ENCODE results near the gene KRTAP10-6.

- TF ChIP-seq FOSL2 (IDR thresholded peaks at IDR 0.05; ENCODE audit: borderline replicate concordance, low read depth) (no peak), CTCF (IDR thresholded peaks at IDR 0.05) (no peak), SIN3A (IDR thresholded peaks at IDR 0.05; ENCODE audit: borderline replicate concordance, low read depth, low read length) (no peak), POLR2AphosphoS5 (IDR thresholded peaks at IDR 0.05; ENCODE audit: low read depth, low read length) (no peak), GATA2 (CRISPR knock-in tag; IDR thresholded peaks at IDR 0.05) (no peak), MAX (IDR thresholded peaks at IDR 0.05; ENCODE audit: low read depth) (no peak), EP300 (IDR thresholded peaks at IDR 0.05; ENCODE audit: borderline replicate concordance in 1 of 2, low read depth in 1 of 2, low read length in 1 of 2) (no peak), ZBTB33 (IDR thresholded peaks at IDR 0.05; ENCODE audit: borderline replicate concordance, low read depth) (no peak), YY1 (IDR thresholded peaks at IDR 0.05; ENCODE audit: low read depth) (no peak), MXI1 (IDR thresholded peaks at IDR 0.05; ENCODE audit: low read depth, low read length) (no peak), RAD21 (IDR thresholded peaks at IDR 0.05; ENCODE audit: low read length) (no peak)
Measured at GRCh38 chr21:44619886-44620285, 27.6 kb upstream of the KRTAP10-6 start.
